GM19455 (cell line): ENCODE measurements around the gene PERM1.
"Not testable (repeated sequence)": the region's sequence is repeated elsewhere in the genome, so short reads cannot be mapped to it uniquely, and the experiment has no call there.

Experiments
- ATAC-seq: cut with Tn5 transposase; IDR thresholded peaks from one replicate; pipeline ENCODE4 v1.9.1; 2021; ENCODE audit not compliant: unreplicated experiment

PERM1 gene

GRCh38 chr1:997993-998744, 16.3 kb upstream of the PERM1 start:
- no peak for ATAC-seq

DNA sequence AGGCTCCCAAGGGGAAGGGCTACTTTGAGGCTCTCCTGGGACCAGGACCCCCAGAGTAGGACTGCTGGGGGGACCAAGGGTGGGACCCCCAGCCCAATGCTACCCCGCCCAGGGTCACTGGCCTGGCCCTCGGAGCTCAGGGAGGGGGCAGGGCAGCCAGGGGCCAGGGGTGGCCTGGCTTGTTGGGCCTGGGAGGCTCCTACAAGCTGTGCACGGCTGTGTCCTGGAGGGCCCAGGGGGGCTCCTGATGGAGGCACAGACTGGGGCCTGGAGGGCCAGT, 15.8 kb upstream of the PERM1 start:
- no peak for ATAC-seq

DNA sequence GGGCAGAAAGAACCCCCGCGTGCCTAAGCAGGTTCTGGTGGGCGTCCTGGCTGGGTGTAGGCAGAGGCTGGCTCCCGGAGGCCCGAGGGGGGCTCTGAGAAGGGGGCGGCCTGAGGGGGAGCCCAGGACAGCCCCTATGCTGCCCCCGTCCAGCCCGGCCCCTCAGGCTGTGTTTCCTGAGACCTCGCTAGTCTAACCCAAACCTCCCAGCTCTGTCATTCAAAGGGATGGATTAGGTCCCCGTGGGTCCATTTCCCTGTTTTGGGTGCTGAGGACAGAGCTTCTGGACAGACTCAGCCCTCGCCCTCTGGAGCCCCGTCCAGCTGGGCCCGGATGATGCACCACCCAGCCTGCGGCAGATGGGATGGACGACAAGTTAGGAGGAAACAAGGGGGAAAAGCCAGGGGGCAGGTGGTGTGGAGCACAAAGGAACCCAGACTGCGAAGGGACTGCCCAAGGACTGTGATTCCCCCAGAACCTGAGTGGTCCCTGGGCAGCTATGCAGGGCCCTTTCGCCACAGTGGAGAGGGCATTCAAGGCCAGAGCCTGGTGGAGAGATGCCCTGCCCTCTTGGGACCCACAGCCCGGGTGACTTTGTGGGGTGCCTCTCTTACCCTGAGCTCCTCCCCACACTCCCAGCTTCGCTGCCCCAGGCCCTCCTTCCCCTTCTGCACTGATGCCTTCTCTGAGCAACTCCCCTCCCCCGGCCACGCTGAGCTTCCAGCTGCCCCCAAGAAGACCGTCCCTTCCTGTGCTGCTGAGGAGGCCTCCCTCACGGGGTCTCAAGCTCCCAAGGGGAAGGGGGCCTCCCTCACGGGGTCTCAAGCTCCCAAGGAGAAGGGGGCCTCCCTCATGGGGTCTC, 15.2 kb upstream of the PERM1 start:
- no peak for ATAC-seq

- ATAC-seq: no peak
Measured at GRCh38 chr1:995665-996633, 14.1 kb upstream of the PERM1 start.

DNA sequence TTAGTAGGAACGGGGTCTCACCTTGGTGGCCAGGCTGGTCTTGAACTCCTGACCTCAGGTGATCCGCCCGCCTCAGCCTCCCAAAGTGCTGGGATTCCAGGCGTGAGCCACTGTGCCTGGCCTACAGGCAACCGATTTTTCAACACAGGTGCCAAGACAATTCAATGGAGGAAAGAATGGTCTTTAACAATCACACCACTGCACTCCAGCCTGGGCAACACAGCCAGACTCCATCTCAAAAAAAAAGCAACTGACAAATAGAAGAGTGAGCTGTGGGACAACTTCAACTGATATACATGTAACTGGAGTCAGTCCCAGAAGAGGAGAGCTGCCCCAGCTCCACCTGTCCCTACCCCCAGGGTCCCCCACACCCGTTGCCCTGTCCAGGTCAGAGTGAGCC, 12.7 kb upstream of the PERM1 start:
- ATAC-seq: not testable (repeated sequence)

- no peak for ATAC-seq
Measured at GRCh38 chr1:993379-993995, 11.6 kb upstream of the PERM1 start.

- no peak for ATAC-seq
Measured at GRCh38 chr1:992362-992761, 10.5 kb upstream of the PERM1 start.

DNA sequence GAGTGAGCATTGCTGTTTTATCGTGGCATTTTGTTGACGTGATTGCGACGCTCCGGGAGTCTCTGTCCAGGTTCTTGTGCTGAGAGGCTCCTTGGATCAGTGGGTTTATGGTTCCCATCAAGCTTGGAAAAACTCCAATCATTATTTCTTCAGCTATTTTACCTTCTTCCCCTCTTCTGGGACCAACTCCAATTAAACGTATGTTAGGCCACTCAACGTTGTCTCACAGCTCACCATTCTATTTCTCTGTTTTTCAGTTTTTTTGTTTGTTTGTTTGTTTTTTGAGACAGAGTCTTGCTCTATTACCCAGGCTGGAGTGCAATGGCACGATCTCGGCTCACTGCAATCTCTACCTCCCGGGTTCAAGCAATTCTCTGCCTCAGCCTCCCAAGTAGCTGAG, 10.0 kb upstream of the PERM1 start:
- no peak for ATAC-seq

- not testable (repeated sequence) for ATAC-seq
Measured at GRCh38 chr1:991275-991674, 9.4 kb upstream of the PERM1 start.

- not testable (repeated sequence) for ATAC-seq
Measured at GRCh38 chr1:988061-988460, 6.2 kb upstream of the PERM1 start.

DNA sequence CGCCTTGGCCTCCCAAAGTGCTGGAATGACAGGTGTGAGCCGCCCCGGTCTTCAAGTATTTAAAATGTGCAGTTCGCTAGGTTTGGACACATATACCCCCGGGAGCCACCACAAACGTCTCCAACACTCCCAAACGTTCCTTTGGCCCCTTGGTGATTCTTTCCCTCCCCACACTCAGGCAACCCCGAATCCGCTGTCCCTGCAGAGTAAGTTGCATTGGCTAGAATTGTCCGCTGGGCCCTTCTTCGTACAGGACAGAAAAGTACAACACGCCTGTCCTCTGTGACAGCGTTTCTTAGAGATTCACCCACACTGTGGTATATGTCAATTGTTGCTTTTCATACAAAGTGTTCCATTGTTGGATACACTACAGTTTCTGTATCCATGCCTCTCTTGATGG, 3.2 kb upstream of the PERM1 start:
- ATAC-seq: no peak

GRCh38 chr1:984476-984814, 2.6 kb upstream of the PERM1 start:
- ATAC-seq: no peak

DNA sequence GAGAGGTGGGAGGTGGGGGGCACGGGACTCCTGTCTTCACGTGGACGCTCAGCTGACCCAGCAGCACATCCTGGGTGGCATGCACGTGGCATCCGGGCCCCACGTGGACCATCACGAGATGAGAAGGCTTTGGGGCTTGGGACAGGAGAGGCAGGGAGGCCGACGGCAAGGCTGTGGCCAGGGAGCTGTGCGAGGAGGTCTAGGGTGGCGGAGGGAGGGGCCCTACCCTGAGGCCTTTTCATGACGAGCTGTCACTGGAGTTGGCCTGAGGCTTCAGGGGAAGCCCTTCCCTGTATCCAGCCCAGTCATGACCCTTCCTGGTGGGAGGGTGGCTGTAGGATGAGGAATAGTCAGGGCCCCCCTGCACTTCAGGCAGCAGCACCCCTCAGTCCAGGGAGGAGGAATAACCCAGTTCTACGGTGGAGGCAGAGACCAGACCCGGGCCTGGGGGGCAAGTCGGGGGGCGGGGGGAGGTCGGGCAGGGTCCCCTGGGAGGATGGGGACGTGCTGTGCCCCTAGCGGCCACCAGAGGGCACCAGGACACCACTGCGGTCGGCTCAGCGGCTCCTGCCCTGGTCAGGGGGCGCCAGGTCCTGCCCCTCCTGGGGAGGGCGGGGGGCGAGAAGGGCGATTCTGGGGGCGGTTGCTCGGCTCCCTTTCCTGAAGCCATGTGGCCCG, 2.0 kb upstream of the PERM1 start:
- ATAC-seq: no peak

DNA sequence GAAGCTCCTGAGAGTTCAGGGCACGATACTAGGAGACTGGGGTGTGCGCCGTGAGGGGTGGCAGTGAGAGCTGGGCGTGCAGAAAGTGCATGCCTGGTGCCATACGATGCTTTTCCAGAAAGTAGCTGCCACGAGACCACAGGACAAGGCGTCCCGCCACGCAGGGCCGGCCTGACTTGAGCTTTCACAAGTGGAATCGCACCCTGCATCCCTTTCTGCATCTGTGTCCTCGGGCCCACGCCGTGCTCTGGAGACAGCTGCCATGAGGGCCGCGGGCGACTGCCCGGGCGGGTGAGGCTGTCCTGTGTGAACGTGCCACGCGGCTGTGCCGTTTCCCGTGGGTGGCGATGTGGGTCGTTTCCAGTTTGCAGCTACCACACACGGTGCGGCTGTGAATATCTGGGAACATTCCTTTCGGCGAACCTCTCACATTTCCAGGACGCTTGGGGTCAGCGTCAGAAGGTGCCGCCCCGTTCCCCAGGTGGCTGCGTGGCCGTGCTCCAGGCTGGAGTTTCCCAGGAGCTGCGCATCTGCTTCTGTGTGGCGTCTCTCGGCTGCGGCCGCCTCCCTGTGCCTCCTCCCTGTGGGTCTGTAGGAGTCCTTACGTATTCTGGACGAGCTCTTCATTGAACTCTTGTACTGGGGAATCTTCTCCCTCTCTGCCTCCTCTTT, 1.0 kb upstream of the PERM1 start:
- no peak for ATAC-seq

GRCh38 chr1:981491-981954, 370 bp downstream of the PERM1 start:
- no peak for ATAC-seq

- no peak for ATAC-seq
Measured at GRCh38 chr1:980602-981395, 1.1 kb downstream of the PERM1 start.

DNA sequence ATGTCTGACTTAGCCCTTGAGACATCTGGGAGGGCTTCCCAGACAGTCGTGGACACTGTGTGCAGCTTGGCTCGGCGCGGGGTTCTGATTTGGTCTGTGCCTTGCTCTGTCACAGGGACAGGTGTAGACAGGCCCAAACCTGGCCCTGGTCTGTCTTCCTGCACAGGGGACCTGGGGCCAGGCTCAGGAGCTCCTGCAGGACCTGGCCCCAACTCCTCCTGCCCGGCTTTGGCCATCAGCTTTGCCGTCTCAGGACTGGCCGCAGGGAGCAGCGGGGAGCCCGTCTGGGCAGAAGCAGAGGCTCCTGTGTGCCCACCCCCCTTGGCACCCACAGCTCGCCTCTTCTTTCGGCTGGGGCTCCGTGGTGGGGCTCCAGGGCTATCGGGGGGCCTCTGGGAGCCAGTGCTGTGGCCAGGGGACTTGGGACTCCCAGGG, 1.7 kb downstream of the PERM1 start:
- no peak for ATAC-seq

GRCh38 chr1:979744-980072, 2.2 kb downstream of the PERM1 start:
- no peak for ATAC-seq
